Measurements from ENCODE around the gene DGAT2.

Gene DGAT2

DNA sequence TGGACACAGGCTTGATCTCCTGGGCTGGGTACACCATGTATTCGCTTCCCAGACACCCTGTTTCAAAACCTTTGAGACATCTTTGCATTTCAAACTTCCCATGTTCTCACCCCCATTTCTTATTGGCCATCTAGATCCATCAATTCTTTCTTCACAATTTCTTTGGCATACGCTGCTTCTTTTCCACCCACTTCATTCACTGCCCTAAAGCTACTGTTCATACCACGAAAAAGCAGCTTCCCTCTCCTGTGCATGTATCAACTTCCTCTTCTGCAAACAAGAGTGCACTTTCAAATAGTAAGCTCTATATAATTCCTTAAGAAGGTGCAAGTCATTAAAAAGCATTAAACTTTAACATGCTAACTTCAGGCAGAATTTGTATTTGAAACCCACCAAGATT is 67.8 kb downstream of the DGAT2 start:
- DNase-seq = no peak

DNA sequence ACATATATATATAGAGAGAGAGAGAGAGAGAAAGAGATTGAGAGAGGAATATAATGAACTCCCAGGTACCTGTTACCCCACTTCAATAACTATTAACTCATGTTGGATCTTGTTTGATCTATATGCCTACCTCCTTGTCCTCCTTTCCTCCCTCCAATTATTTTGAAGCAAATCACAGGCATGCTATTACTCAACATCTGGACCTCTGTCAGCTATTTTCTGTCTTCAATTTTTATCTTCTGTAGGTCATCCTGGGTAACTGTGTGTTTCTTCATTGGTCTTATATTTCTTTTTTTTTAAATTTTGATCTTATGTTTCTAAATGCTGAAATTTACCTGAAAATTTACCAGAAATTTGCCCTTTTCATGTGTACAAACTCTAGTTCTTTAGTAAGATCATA is 71.3 kb downstream of the DGAT2 start:
- DNase-seq = no peak

DNA sequence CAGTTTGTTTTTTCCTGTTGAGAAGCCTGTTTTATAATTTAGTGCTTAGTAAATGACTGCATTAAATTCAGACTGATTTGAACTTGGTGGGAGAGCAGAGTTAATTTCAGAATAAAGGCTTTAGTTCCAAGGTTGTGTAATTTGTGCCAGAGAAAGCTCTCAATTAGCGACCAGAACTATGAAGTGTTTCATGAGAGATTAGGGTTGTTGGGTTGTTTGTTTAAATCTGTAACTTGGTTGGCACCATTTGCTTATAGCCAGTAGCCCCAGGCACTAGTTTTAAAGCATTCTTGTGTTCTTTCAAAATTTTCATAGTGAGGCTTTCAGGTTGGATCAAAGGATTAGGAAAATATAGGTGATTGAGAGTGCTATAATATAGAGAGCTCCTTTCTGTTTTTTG is 71.9 kb downstream of the DGAT2 start:
- DNase-seq = no peak

DNA sequence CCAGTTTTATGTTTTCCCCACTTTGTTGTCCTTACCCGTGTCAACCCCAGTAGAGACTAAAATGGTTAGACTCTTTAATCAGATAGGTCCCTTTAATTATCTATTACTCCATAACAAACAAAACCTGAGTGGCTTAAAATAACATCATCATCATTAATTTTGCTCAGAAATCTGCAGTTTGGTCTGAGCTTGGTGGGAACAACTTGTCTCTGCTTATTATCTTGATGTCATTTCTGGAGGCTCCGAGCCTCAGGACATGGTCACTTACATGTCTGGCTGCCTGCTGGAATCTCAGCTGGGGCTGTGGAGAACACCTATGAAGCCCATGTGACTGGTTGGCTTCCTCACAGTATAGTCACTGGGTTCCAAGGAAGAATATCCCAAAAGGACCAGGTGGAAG is 73.2 kb downstream of the DGAT2 start:
- no peak for DNase-seq

DNA sequence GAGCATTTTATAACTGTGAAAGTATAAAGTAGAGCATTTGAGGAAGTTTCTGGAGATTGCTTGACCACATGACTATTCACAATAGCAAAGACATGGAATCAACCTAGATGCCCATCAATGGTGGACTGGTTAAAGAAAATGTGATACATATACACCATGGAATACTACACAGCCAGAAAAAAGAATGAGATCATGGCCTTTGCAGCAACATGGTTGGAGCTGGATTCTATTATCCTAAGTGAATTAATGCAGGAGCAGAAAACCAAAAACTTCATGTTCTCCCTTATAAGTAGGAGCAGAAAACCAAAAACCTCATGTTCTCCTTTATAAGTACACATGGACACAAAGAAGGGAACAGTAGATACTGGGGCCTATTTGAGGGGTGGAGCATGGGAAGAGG is 76.7 kb downstream of the DGAT2 start:
- no peak for DNase-seq

DNA sequence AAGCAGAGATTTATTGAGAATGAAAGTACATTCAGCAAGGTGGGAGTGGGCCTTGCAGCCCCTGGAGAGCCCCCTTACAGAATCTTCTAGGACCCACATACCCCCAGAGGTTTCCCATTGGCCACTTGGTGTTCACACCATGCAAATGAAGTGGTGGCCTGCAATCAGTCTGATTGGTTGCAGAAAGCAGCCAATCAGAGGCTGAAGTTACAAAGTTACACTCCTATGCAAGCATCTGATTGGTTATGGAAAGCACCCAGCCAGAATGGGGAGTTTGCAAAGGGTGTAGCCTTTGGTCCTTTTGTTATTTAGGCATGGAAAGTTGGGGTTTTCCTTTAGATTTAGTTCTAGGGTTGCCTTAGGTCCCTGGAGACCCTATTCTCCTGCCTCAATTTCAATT is 81.3 kb downstream of the DGAT2 start:
- DNase-seq = no peak

DNA sequence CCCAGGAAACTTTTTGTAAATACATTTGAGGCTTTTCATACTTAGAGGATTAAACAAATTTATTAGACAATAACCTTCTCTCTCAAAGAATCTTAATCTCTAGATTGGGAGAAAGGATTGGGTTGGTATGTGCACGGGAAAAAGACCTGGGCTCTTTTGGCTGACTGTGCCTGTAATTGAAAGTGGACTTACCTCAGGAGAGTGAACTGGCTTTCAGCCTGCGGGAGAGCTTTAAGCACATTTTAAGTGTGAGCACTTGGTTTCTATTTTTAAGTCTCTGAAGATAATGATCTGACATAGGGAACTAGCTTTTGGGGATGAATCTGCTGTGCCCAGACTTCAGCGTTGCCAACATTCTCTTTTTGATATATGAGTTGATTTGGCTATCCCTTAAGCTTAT is 82.2 kb downstream of the DGAT2 start:
- DNase-seq = no peak
